ENCODE results near the gene RAB3C. TPM values are rescaled to one million over a fixed set of nuclear protein-coding genes. Genes with fewer than 3 reads are reported as not detected.
A peak's percentile ranks its signal among the peaks of the same experiment; 100 is the strongest.

RAB3C gene
- polyA plus RNA-seq, 1 donor, result 0.34 TPM

GRCh38 chr5:58724992-58725391, 142.1 kb downstream of the RAB3C start:
- no peak for DNase-seq (ENCODE audit: low read depth)

GRCh38 chr5:58731641-58732040, 148.8 kb downstream of the RAB3C start:
- no peak for DNase-seq (ENCODE audit: low read depth)

- DNase-seq (ENCODE audit: low read depth), result no peak
Measured at GRCh38 chr5:58735637-58736036, 152.8 kb downstream of the RAB3C start.

GRCh38 chr5:58736214-58736613, 153.3 kb downstream of the RAB3C start:
- no peak for DNase-seq (ENCODE audit: low read depth)

GRCh38 chr5:58737671-58738070, 154.8 kb downstream of the RAB3C start:
- DNase-seq (ENCODE audit: low read depth), result no peak

- DNase-seq (ENCODE audit: low read depth), result no peak
Measured at GRCh38 chr5:58738336-58738735, 155.5 kb downstream of the RAB3C start.

GRCh38 chr5:58739051-58739450, 156.2 kb downstream of the RAB3C start:
- DNase-seq (ENCODE audit: low read depth), result no peak

- DNase-seq (ENCODE audit: low read depth), result no peak
Measured at GRCh38 chr5:58740956-58741355, 158.1 kb downstream of the RAB3C start.

- no peak for DNase-seq (ENCODE audit: low read depth)
Measured at GRCh38 chr5:58745350-58745749, 162.5 kb downstream of the RAB3C start.

GRCh38 chr5:58746321-58746720, 163.4 kb downstream of the RAB3C start:
- no peak for DNase-seq (ENCODE audit: low read depth)

GRCh38 chr5:58750036-58750435, 167.2 kb downstream of the RAB3C start:
- DNase-seq (ENCODE audit: low read depth), result no peak

- no peak for DNase-seq (ENCODE audit: low read depth)
Measured at GRCh38 chr5:58751222-58751837, 168.5 kb downstream of the RAB3C start.

GRCh38 chr5:58752104-58752503, 169.2 kb downstream of the RAB3C start:
- peak; percentile 47 for DNase-seq (ENCODE audit: low read depth)

GRCh38 chr5:58753446-58753845, 170.6 kb downstream of the RAB3C start:
- DNase-seq (ENCODE audit: low read depth), result no peak

GRCh38 chr5:58754250-58754649, 171.4 kb downstream of the RAB3C start:
- no peak for DNase-seq (ENCODE audit: low read depth)

- DNase-seq (ENCODE audit: low read depth), result no peak
Measured at GRCh38 chr5:58755397-58755796, 172.5 kb downstream of the RAB3C start.

- no peak for DNase-seq (ENCODE audit: low read depth)
Measured at GRCh38 chr5:58759745-58760144, 176.9 kb downstream of the RAB3C start.

- DNase-seq (ENCODE audit: low read depth), result no peak
Measured at GRCh38 chr5:58760222-58760621, 177.3 kb downstream of the RAB3C start.

- no peak for DNase-seq (ENCODE audit: low read depth)
Measured at GRCh38 chr5:58761407-58761806, 178.5 kb downstream of the RAB3C start.

GRCh38 chr5:58763390-58763789, 180.5 kb downstream of the RAB3C start:
- no peak for DNase-seq (ENCODE audit: low read depth)

- no peak for DNase-seq (ENCODE audit: low read depth)
Measured at GRCh38 chr5:58764199-58764598, 181.3 kb downstream of the RAB3C start.

- DNase-seq (ENCODE audit: low read depth), result no peak
Measured at GRCh38 chr5:58765058-58765457, 182.2 kb downstream of the RAB3C start.

GRCh38 chr5:58767104-58767503, 184.2 kb downstream of the RAB3C start:
- DNase-seq (ENCODE audit: low read depth), result no peak

GRCh38 chr5:58770136-58770535, 187.3 kb downstream of the RAB3C start:
- no peak for DNase-seq (ENCODE audit: low read depth)

Data from forelimb muscle (tissue), 1 donor.